Transverse colon (tissue), 4 donors: ENCODE measurements around the gene VPS11. TPM values are rescaled to one million over a fixed set of nuclear protein-coding genes. Genes with fewer than 3 reads are reported as not detected.
A peak's percentile ranks its signal among the peaks of the same experiment; 100 is the strongest.

ENCODE experiments used
- DNase-seq: peaks from one replicate; pipeline ENCODE4 v3.0.0-alpha.2; 2019
- H3K27ac ChIP-seq, 4 donors: fragments of 200-600 bp; sonication (generic); 2 replicates each; pipeline ENCODE4 v1.5.1; 2016 to 2018; ENCODE audit warnings: inconsistent platforms in 4 of 4
- H3K27me3 ChIP-seq: fragments of 200-600 bp; sonication (generic); 2 replicates; pipeline ENCODE4 v1.5.1; 2017; ENCODE audit warnings: inconsistent platforms
- H3K36me3 ChIP-seq, 4 donors: fragments of 200-600 bp; sonication (generic); 2 replicates each; pipeline ENCODE4 v1.5.1; 2017 to 2019; ENCODE audit warnings: inconsistent platforms in 4 of 4
- H3K4me1 ChIP-seq, 4 donors: fragments of 200-600 bp; sonication (generic); 2 replicates each; pipeline ENCODE4 v1.5.1; 2017 to 2020; ENCODE audit warnings: inconsistent platforms in 4 of 4
- H3K4me3 ChIP-seq, 4 donors: fragments of 200-600 bp; sonication (generic); 1 replicate in 1 of 4; 2 replicates in 3 of 4; pipeline versions ENCODE4 v1.5.1 to v1.6.1; 2017 to 2019; ENCODE audit warnings: inconsistent platforms in 4 of 4
- H3K9me3 ChIP-seq, 2 donors: fragments of 200-600 bp; sonication (generic); 2 replicates each; pipeline ENCODE4 v1.5.1; 2017 to 2019; ENCODE audit warnings: inconsistent platforms in 2 of 2
- CTCF ChIP-seq, 5 experiments: fragments of 200-600 bp in 3 of 5; fragments of 450-650 bp in 2 of 5; sonication (generic) in 3 of 5; IDR thresholded peaks; 1 replicate in 2 of 5; 2 replicates in 3 of 5; pipeline ENCODE4 v1.5.1; 2016 to 2017; ENCODE audit warnings: antibody characterized with exemption in 5 of 5, inconsistent platforms in 3 of 5, mild to moderate bottlenecking in 2 of 5, moderate library complexity in 1 of 5
- EP300 ChIP-seq: sonication (generic); formaldehyde crosslinking; IDR thresholded peaks from one replicate; pipeline ENCODE4 v1.6.1; 2017; ENCODE audit warnings: antibody characterized with exemption, low read depth
- POLR2A ChIP-seq: fragments of 450-650 bp; IDR thresholded peaks from one replicate; pipeline ENCODE4 v1.6.1; 2016; ENCODE audit warnings: antibody characterized with exemption, mild to moderate bottlenecking, moderate library complexity
- POLR2AphosphoS5 ChIP-seq, 3 donors: sonication (generic); formaldehyde crosslinking; IDR thresholded peaks; one replicate each; pipeline ENCODE4 v1.6.1; 2016; ENCODE audit warnings: antibody characterized with exemption in 3 of 3
- WGBS, 2 donors: methylation state at CpG; one replicate each; pipeline ENCODE4 v1.1.5; 2018; ENCODE audit warnings: low coverage in 1 of 2; 5-methylcytosine and 5-hydroxymethylcytosine counted together
- in situ Hi-C, 4 donors: fragments of 200-750 bp; cut with MboI; loops; one replicate each; pipeline versions ENCODE4 v1.15.0 to v1.15.1; 2017; ENCODE audit warnings: low sequenced_read_pairs in 3 of 4, low pct_ligation_motif_present in 1 of 4, low pct_unique_long_range_greater_than_20kb in 1 of 4
- intact Hi-C: fragments of 100-400 bp; cut with DNase I; formaldehyde crosslinking; loops from one replicate; pipeline ENCODE4 v1.15.1; 2023; ENCODE audit warnings: low total_unique reads
- total RNA-seq, 4 donors: library from RNA; depleted of rRNA; stranded (reverse); fragments of >200 nt; gene quantifications; one replicate each; pipeline ENCODE4 v1.1.0, GENCODE V29; 2016

Gene VPS11
- total RNA-seq, 4 donors from 2014 or later: 19.8 to 122 (median 31.2) TPM

GRCh38 chr11:119081682-119082260 lies 14.2 kb downstream of the VPS11 start:
- intact Hi-C loops: no loop called here
- H3K4me3 ChIP-seq: no peak overlapping the region
- peaks cover 10 to 15% (median 14%) of the 10 kb centered on the region in 4 donors for H3K4me1 ChIP-seq
- no peak for DNase-seq
- H3K27ac ChIP-seq: no peak overlapping the region
- H3K9me3 ChIP-seq: no peaks in the 10 kb centered on the region
- TF ChIP-seq POLR2A (no peak), CTCF (IDR thresholded peaks at IDR 0.05) (no peak), POLR2AphosphoS5 (IDR thresholded peaks at IDR 0.05) (no peak), EP300 (no peak)
- peaks cover 0 to 43% (median 20%) of the 10 kb centered on the region in 4 donors for H3K36me3 ChIP-seq
- H3K27me3 ChIP-seq: no peaks in the 10 kb centered on the region
- in situ Hi-C loops: no loop called here
- WGBS, 2 donors: 58 to 74% methylated on average over 4 to 7 of the region's 7 CpGs

- H3K27ac ChIP-seq: peak within 1 kb of the TSS; percentile 89 to 98 (median 92)
- peaks cover 0 to 12% (median 5%) of the 10 kb centered on the region in 4 donors for H3K36me3 ChIP-seq
- no peaks in the 10 kb centered on the region for H3K27me3 ChIP-seq
- H3K4me1 ChIP-seq: peaks cover 10 to 15% (median 14%) of the 10 kb centered on the region in 4 donors
- WGBS, 2 donors: 0 to 1% methylated on average over 12 to 45 of the region's 45 CpGs
- intact Hi-C loops (no loop called here), in situ Hi-C loops (no loop called here)
- TF ChIP-seq POLR2A (peak; percentile 54), EP300 (no peak), POLR2AphosphoS5 (IDR thresholded peaks at IDR 0.05) (peak; percentile 79 to 88 (median 81))
- H3K4me3 ChIP-seq: peak within 1 kb of the TSS; percentile 61 to 90 (median 72)
- peak; percentile 95 for DNase-seq
- H3K9me3 ChIP-seq: no peaks in the 10 kb centered on the region
These were observed 17.2 kb downstream of the VPS11 start, which contains the start of gene HMBS for GRCh38 chr11:119084663-119085436. Gene HMBS (plus strand): TSS chr11:119084881. CDS start chr11:119085034, 153 bp downstream.

GRCh38 chr11:119085437-119085847 lies 17.8 kb downstream of the VPS11 start:
- in situ Hi-C loops: no loop called here

GRCh38 chr11:119087123-119087522 lies 19.5 kb downstream of the VPS11 start:
- no peak overlapping the region for H3K27ac ChIP-seq
- peaks cover 10 to 16% (median 14%) of the 10 kb centered on the region in 4 donors for H3K4me1 ChIP-seq
- H3K9me3 ChIP-seq: no peaks in the 10 kb centered on the region
- no peaks in the 10 kb centered on the region for H3K27me3 ChIP-seq
- H3K36me3 ChIP-seq: no peaks in the 10 kb centered on the region
- 90 to 92% methylated on average over 6 of the region's 6 CpGs for WGBS, 2 donors
- DNase-seq: no peak
- H3K4me3 ChIP-seq: no peak overlapping the region
- intact Hi-C loops: no loop called here
- TF ChIP-seq EP300 (no peak), POLR2AphosphoS5 (IDR thresholded peaks at IDR 0.05) (no peak), POLR2A (no peak), CTCF (IDR thresholded peaks at IDR 0.05) (no peak)
- in situ Hi-C loops: no loop called here

More at GRCh38 chr11:119085437-119085847, 17.8 kb downstream of the VPS11 start:
- Histone ChIP-seq H3K27me3 (no peaks in the 10 kb centered on the region), H3K36me3 (peaks cover 0 to 9% (median 2%) of the 10 kb centered on the region in 4 donors), H3K27ac (peak overlapping the region; percentile 89 to 98 (median 92)), H3K9me3 (no peaks in the 10 kb centered on the region), H3K4me1 (peaks cover 10 to 15% (median 14%) of the 10 kb centered on the region in 4 donors), H3K4me3 (peak overlapping the region; percentile 61 to 90 (median 66))
- DNase-seq: peak; percentile 35
- WGBS, 2 donors: 1% methylated on average over 13 of the region's 13 CpGs; no CpG with 5 or more reads in 1 of the 2 donors
- TF ChIP-seq POLR2A: no peak
- no peak for TF ChIP-seq CTCF (IDR thresholded peaks at IDR 0.05)
- TF ChIP-seq POLR2AphosphoS5 (IDR thresholded peaks at IDR 0.05): no peak
- TF ChIP-seq EP300: no peak
- intact Hi-C loops: no loop called here
